Measurements from ENCODE around the gene SHOX.
"Not testable (repeated sequence)": the region's sequence is repeated elsewhere in the genome, so short reads cannot be mapped to it uniquely, and the experiment has no call there.

SHOX gene

DNA sequence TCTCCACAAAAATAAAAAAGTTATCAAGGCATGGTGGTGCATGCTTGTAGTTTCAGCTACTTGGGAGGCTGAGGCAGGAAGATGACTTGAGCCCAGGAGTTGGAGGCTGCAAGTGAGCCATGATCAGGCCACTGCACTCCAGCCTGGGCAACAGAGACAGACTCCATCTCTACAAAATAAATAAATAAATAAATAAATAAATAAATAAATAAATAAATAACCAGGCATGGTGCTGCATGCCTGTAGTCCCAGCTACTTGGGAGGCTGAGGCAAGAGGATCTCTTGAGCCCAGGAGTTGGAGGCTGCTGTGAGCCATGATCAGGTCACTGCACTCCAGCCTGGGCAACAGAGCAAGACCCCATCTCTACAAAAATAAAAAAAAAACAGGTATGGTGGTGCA is 26.0 kb upstream of the SHOX start:
- not testable (repeated sequence) for H3K4me3 ChIP-seq (ENCODE audit: extremely low read depth, insufficient read depth, low read length, poor library complexity, severe bottlenecking); H3K9me3 ChIP-seq (ENCODE audit: control insufficient read depth, low read length); H3K36me3 ChIP-seq (ENCODE audit: control insufficient read depth, insufficient read depth, low read length); H3K27ac ChIP-seq (ENCODE audit: low read depth, low read length, severe bottlenecking); H3K4me1 ChIP-seq (ENCODE audit: control insufficient read depth, insufficient read depth, low read length, poor library complexity, severe bottlenecking)

DNA sequence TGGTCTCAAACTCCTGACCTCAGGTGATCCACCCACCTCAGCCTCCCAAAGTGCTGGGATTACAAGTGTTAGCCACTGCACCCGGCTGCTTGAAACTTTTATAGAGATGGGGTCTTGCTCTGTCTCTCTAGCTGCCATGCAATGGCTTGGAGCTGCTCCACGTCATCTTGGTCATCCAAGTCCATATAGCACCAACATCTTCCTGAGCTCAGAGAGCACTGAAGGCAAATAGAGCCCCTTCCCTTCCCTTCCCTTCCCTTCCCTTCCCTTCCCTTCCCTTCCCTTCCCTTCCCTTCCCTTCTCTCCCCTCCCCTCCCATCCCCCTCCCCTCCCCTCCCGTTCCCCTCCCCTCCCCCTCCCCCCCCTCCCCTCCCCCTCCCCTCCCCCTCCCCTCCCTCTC is 22.5 kb upstream of the SHOX start:
- WGBS, 2 experiments (ENCODE audit: insufficient coverage in 2 of 2): 67 to 92% methylated on average over 1 to 2 of the region's 3 CpGs

DNA sequence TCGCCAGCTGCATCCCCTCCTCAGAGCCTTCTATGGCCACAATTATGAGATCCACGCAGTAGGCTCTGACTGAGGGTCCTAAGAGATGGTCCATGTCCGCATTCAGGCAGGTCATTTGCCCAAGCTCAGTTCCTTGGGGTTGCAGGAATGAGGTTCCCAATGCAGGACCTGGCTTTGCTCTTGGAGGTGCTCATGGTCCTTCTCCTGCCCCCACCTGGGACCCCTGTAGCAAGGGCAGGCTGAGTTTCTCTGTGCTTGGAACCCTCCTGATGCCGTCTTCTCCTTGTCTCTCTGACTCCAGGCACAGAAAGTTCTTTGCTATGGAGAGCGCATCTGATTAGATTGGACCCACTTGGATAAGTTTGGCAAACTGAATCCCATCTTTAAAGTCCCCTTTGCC is 16.5 kb upstream of the SHOX start:
- Histone ChIP-seq H3K9me3 (ENCODE audit: control insufficient read depth, low read length) (peaks cover 17% of the 10 kb centered on the region), H3K27ac (ENCODE audit: low read depth, low read length, severe bottlenecking) (no peak overlapping the region), H3K4me3 (ENCODE audit: extremely low read depth, insufficient read depth, low read length, poor library complexity, severe bottlenecking) (no peak overlapping the region), H3K36me3 (ENCODE audit: control insufficient read depth, insufficient read depth, low read length) (no peaks in the 10 kb centered on the region), H3K4me1 (ENCODE audit: control insufficient read depth, insufficient read depth, low read length, poor library complexity, severe bottlenecking) (no peaks in the 10 kb centered on the region)
- 81 to 82% methylated on average over 5 of the region's 5 CpGs for WGBS, 2 experiments (ENCODE audit: insufficient coverage in 2 of 2)

More for the DNA sequence above, 22.5 kb upstream of the SHOX start:
- H3K4me1 ChIP-seq (ENCODE audit: control insufficient read depth, insufficient read depth, low read length, poor library complexity, severe bottlenecking); H3K27ac ChIP-seq (ENCODE audit: low read depth, low read length, severe bottlenecking); H3K4me3 ChIP-seq (ENCODE audit: extremely low read depth, insufficient read depth, low read length, poor library complexity, severe bottlenecking); H3K36me3 ChIP-seq (ENCODE audit: control insufficient read depth, insufficient read depth, low read length): not testable (repeated sequence)
- peaks cover 17% of the 10 kb centered on the region for H3K9me3 ChIP-seq (ENCODE audit: control insufficient read depth, low read length)

DNA sequence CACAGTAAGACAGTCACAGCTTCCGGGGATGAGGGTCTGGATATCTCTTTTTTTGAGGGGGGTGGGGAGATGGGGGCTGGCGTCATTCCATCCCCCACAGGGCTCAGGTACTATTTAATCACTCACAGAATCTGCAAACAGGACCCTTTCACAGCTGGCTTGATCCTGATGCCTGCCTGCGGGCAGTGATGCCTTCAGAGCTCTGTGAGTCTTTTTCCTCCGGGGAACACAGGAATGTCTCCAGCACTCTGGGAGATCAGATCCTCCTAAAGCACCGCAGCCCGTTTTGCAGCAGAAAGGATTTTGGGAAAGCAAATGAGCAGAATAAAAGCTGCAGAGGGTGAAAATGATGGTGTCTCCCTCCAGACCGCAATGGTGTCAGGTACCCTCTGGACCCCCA is 13.2 kb upstream of the SHOX start:
- Histone ChIP-seq H3K27ac (ENCODE audit: low read depth, low read length, severe bottlenecking) (no peak overlapping the region), H3K9me3 (ENCODE audit: control insufficient read depth, low read length) (no peaks in the 10 kb centered on the region), H3K36me3 (ENCODE audit: control insufficient read depth, insufficient read depth, low read length) (no peaks in the 10 kb centered on the region), H3K4me1 (ENCODE audit: control insufficient read depth, insufficient read depth, low read length, poor library complexity, severe bottlenecking) (no peaks in the 10 kb centered on the region), H3K4me3 (ENCODE audit: extremely low read depth, insufficient read depth, low read length, poor library complexity, severe bottlenecking) (no peak overlapping the region)
- WGBS, 2 experiments (ENCODE audit: insufficient coverage in 2 of 2): 24 to 26% methylated on average over 2 to 5 of the region's 7 CpGs

DNA sequence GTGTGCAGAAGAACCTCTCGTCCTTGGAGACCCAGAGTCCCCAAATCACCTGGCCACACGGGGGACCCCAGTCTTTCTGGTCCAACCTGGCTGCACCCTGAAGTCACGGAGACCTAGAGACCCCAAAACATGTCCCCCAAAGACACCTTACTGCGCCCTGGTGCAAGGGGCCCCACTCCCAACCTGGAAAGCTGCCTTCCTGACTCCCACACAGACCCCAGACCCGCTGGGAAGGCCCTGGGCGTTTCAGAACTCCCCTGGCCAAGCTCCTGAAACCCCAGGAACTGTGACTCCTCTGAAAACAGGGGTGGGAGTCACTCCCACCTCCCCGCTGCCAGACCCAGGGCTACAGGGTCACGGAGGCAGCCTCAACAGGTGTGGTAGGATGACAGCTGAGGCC is 12.7 kb upstream of the SHOX start:
- Histone ChIP-seq H3K27ac (ENCODE audit: low read depth, low read length, severe bottlenecking) (no peak overlapping the region), H3K4me3 (ENCODE audit: extremely low read depth, insufficient read depth, low read length, poor library complexity, severe bottlenecking) (no peak overlapping the region), H3K36me3 (ENCODE audit: control insufficient read depth, insufficient read depth, low read length) (no peaks in the 10 kb centered on the region), H3K9me3 (ENCODE audit: control insufficient read depth, low read length) (no peaks in the 10 kb centered on the region), H3K4me1 (ENCODE audit: control insufficient read depth, insufficient read depth, low read length, poor library complexity, severe bottlenecking) (no peaks in the 10 kb centered on the region)
- 54 to 71% methylated on average over 4 to 8 of the region's 8 CpGs for WGBS, 2 experiments (ENCODE audit: insufficient coverage in 2 of 2)

DNA sequence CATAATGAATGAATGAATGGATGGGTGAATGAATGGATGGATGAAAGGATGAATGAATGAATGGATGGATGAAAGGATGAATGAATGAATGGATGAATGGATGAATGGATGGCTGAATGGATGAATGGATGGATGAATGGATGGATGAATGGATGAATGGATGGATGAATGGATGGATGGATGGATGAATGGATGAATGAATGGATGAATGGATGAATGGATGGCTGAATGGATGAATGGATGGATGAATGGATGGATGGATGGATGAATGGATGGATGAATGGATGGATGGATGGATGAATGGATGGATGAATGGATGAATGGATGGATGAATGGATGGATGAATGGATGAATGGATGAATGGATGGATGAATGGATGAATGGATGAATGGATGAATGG is 12.3 kb upstream of the SHOX start:
- not testable (repeated sequence) for H3K36me3 ChIP-seq (ENCODE audit: control insufficient read depth, insufficient read depth, low read length); H3K4me1 ChIP-seq (ENCODE audit: control insufficient read depth, insufficient read depth, low read length, poor library complexity, severe bottlenecking); H3K9me3 ChIP-seq (ENCODE audit: control insufficient read depth, low read length); H3K27ac ChIP-seq (ENCODE audit: low read depth, low read length, severe bottlenecking); H3K4me3 ChIP-seq (ENCODE audit: extremely low read depth, insufficient read depth, low read length, poor library complexity, severe bottlenecking)

DNA sequence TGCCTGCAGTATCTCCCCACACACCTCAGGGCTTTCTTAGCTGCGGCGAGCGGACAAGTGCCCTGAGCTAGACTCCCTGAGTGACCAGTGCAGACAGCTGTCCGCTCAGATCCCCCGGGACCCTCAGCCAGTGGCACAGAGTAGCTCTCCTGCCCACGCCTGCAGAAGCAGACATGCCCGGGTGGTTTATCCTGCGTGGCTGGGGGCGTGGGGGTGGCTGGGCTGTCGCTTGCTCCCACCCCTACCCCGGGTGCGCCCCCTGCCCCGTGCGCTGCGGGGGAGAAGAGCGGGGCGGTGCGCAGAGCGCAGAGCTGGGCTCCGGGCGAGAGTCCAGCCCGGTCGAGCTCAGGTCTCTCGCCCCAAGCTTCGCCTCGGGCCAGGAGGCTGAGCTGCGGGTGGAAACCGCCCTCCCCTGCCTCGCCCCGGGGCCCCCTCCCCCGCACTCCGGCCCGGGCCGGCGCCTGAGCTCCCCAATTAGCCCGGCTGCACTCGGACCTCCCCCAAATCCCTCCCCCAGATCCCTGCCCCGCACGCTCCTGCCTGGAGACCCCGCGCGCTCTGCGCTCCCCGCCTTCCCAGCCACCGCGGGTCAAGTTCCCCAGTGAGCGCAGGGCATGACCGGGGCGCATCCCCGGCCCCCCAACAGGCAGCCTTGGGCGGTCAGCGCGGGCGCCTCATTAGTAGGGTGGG is 11.7 kb upstream of the SHOX start:
- H3K9me3 ChIP-seq (ENCODE audit: control insufficient read depth, low read length): no peaks in the 10 kb centered on the region
- H3K4me3 ChIP-seq (ENCODE audit: extremely low read depth, insufficient read depth, low read length, poor library complexity, severe bottlenecking): no peak overlapping the region
- H3K27ac ChIP-seq (ENCODE audit: low read depth, low read length, severe bottlenecking): no peak overlapping the region
- no peaks in the 10 kb centered on the region for H3K36me3 ChIP-seq (ENCODE audit: control insufficient read depth, insufficient read depth, low read length)
- 15 to 26% methylated on average over 12 to 25 of the region's 54 CpGs for WGBS, 2 experiments (ENCODE audit: insufficient coverage in 2 of 2)
- H3K4me1 ChIP-seq (ENCODE audit: control insufficient read depth, insufficient read depth, low read length, poor library complexity, severe bottlenecking): no peaks in the 10 kb centered on the region

DNA sequence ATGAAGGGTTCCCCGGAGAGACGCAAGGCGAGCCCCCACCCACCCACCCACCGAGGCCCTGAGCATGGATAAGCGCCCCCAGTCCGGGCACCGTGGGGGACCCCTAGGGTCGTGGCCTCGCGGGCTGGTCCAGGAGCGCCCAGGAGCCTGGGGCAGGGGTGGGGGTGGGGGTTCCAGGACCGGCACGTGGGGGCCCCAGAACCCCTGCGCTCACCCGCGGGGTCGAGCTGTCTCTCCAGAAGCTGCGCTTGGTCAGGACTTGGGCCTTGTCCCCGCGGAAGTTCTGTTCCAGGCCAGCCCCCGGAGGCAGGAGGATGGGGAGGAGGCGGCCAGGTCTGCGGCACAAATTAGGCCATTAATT is 11.2 kb upstream of the SHOX start:
- Histone ChIP-seq H3K36me3 (ENCODE audit: control insufficient read depth, insufficient read depth, low read length) (no peaks in the 10 kb centered on the region), H3K4me1 (ENCODE audit: control insufficient read depth, insufficient read depth, low read length, poor library complexity, severe bottlenecking) (no peaks in the 10 kb centered on the region), H3K9me3 (ENCODE audit: control insufficient read depth, low read length) (no peaks in the 10 kb centered on the region), H3K4me3 (ENCODE audit: extremely low read depth, insufficient read depth, low read length, poor library complexity, severe bottlenecking) (no peak overlapping the region), H3K27ac (ENCODE audit: low read depth, low read length, severe bottlenecking) (no peak overlapping the region)
- WGBS, 2 experiments (ENCODE audit: insufficient coverage in 2 of 2): 0 to 2% methylated on average over 6 to 11 of the region's 23 CpGs

DNA sequence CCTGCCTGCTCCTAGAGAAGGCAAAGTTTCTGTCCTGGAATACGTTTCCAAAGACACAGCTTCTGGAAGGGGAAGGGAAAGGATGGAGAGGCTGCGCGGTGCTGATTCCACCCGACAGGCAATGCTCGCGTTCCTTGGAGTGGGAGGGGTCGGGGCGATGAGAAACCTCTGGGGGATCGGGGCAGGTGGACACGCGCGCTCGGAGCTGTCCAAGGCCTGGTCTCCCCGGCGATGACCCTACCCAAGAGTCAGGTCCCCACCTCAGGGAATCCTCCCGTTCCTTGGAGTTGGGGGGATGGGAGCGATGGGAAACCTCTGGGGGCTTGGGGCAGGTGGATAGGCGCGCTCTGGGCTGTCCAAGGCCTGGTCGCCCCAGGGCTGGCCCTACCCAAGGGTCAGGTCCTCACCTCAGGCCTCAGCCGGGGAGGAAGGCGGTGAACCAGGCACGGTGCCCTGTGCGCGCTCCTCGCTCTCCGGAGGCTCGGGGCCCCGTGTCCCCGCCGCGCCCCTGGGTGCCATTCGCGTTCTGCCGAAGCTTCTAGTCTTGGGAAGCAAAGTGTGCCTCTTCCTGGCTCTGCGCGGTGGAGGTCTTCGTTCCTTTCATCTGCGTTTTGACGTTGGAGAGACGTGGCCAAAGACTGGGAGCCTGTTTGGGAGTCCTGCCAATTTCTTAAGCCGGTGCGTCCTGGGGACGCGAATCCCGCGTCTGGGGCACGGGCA is 10.6 kb upstream of the SHOX start:
- whole genome bisulfite sequencing, 2 experiments (ENCODE audit: insufficient coverage in 2 of 2): 1% methylated on average over 33 to 37 of the region's 48 CpGs
- Histone ChIP-seq H3K27ac (ENCODE audit: low read depth, low read length, severe bottlenecking) (no peak overlapping the region), H3K36me3 (ENCODE audit: control insufficient read depth, insufficient read depth, low read length) (no peaks in the 10 kb centered on the region), H3K4me1 (ENCODE audit: control insufficient read depth, insufficient read depth, low read length, poor library complexity, severe bottlenecking) (no peaks in the 10 kb centered on the region), H3K4me3 (ENCODE audit: extremely low read depth, insufficient read depth, low read length, poor library complexity, severe bottlenecking) (no peak overlapping the region), H3K9me3 (ENCODE audit: control insufficient read depth, low read length) (no peaks in the 10 kb centered on the region)

DNA sequence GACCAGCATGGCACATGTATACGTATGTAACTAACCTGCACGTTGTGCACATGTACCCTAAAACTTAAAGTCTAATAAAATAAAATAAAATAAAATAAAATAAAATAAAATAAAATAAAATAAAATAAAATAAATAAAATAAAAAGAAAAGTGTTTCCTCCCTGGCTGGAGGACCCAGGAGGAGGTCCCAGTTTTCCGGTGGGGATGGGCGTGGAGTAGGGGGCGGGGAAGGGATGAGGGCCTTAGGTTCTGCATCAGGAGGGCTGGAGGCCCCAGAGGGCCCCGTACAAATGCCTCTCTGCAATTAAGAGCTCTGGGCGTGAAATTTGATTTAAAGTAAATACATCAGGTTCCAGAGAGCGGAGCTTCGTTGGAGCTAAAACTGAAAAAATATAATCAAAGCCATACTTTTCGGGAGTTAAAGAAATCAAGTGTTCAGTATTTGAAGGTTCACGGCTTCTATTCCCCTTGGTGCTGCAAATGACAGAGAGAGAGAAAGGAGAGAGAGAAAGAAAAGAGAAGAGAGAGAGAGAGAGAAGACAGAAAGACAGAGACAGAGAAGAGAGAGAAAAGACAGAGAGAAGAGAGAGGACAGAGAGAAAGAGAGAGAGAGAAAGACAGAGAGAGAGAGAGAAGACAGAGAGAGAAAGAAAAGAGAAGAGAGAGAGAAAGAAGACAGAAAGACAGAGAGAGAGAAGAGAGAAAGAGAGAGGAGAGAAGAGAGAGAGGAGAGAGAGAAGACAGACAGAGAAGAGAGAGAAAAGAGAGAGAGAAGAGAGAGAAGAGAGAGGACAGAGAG is 8.7 kb upstream of the SHOX start:
- H3K9me3 ChIP-seq (ENCODE audit: control insufficient read depth, low read length): no peaks in the 10 kb centered on the region
- no peaks in the 10 kb centered on the region for H3K36me3 ChIP-seq (ENCODE audit: control insufficient read depth, insufficient read depth, low read length)
- 33 to 41% methylated on average over 4 to 6 of the region's 11 CpGs for WGBS, 2 experiments (ENCODE audit: insufficient coverage in 2 of 2)
- H3K27ac ChIP-seq (ENCODE audit: low read depth, low read length, severe bottlenecking): no peak overlapping the region
- no peaks in the 10 kb centered on the region for H3K4me1 ChIP-seq (ENCODE audit: control insufficient read depth, insufficient read depth, low read length, poor library complexity, severe bottlenecking)
- no peak overlapping the region for H3K4me3 ChIP-seq (ENCODE audit: extremely low read depth, insufficient read depth, low read length, poor library complexity, severe bottlenecking)

DNA sequence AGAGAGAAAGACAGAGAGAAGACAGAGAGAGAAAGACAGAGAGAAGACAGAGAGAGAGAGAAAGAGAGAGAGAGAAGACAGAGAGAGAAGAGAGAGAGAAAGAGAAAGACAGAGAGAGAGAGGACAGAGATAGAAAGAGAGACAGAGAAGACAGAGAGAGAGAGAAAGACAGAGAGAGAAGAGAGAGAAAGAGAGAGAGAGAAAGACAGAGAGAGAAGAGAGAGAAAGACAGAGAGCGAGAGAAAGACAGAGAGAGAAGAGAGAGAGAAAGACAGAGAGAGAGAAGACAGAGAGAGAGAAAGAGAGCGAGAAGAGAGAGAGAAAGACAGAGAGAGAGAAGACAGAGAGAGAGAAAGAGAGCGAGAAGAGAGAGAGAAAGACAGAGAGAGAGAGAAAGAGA is 7.8 kb upstream of the SHOX start:
- H3K4me3 ChIP-seq (ENCODE audit: extremely low read depth, insufficient read depth, low read length, poor library complexity, severe bottlenecking); H3K36me3 ChIP-seq (ENCODE audit: control insufficient read depth, insufficient read depth, low read length); H3K9me3 ChIP-seq (ENCODE audit: control insufficient read depth, low read length); H3K27ac ChIP-seq (ENCODE audit: low read depth, low read length, severe bottlenecking); H3K4me1 ChIP-seq (ENCODE audit: control insufficient read depth, insufficient read depth, low read length, poor library complexity, severe bottlenecking): not testable (repeated sequence)
- 58% methylated on average over 3 of the region's 3 CpGs for WGBS, 2 experiments (ENCODE audit: insufficient coverage in 2 of 2)
